Urinary bladder (tissue), 4 donors: ENCODE measurements around the gene SPPL3. TPM values are rescaled to one million over a fixed set of nuclear protein-coding genes. Genes with fewer than 3 reads are reported as not detected.

Experiments
- DNase-seq: peaks from one replicate; pipeline ENCODE4 v3.0.0-alpha.2; 2015; ENCODE audit errors: extremely low spot score
- H3K27ac ChIP-seq: one replicate; pipeline ENCODE4 v1.5.1; 2013; ENCODE audit warnings: low read depth, mild to moderate bottlenecking, moderate library complexity
- H3K36me3 ChIP-seq: one replicate; pipeline ENCODE4 v1.6.1; 2013; ENCODE audit warnings: mild to moderate bottlenecking, moderate library complexity; ENCODE audit not compliant: insufficient read depth
- H3K4me1 ChIP-seq: one replicate; pipeline ENCODE4 v1.6.1; 2013; ENCODE audit warnings: mild to moderate bottlenecking, moderate library complexity; ENCODE audit not compliant: insufficient read depth
- H3K4me3 ChIP-seq: one replicate; pipeline ENCODE4 v1.5.1; 2013; ENCODE audit warnings: low read depth, low read length
- WGBS: extraction: QIAGEN DNeasy Blood & Tissue Kit; methylation state at CpG from one replicate; pipeline ENCODE4 v1.1.7; 2013; 5-methylcytosine and 5-hydroxymethylcytosine counted together
- polyA plus RNA-seq: library from polyadenylated mRNA; stranded (reverse); fragments of 200-250 nt; gene quantifications from one replicate; pipeline ENCODE4 v1.2.3, GENCODE V29; 2013
- total RNA-seq: library from RNA; depleted of rRNA; stranded (reverse); fragments of >200 nt; gene quantifications from one replicate; pipeline ENCODE4 v1.2.3, GENCODE V29; 2014
- donor health status: healthy with polysubstance abuse.
- donor health status: healthy.

Gene SPPL3
- total and polyA plus RNA-seq, 2 donors, result 30.5 to 40.4 TPM

- 86% methylated on average over 7 of the region's 7 CpGs for WGBS
Observed at GRCh38 chr12:120774169-120774916, 129.8 kb downstream of the SPPL3 start.

GRCh38 chr12:120771097-120771496 lies 133.1 kb downstream of the SPPL3 start:
- Histone ChIP-seq H3K4me1 (no peaks in the 10 kb centered on the region), H3K4me3 (no peak overlapping the region), H3K36me3 (no peaks in the 10 kb centered on the region), H3K27ac (no peak overlapping the region)
- WGBS, result 87% methylated on average over 11 of the region's 11 CpGs
- no peak for DNase-seq

More at GRCh38 chr12:120774169-120774916, 129.8 kb downstream of the SPPL3 start:
- Histone ChIP-seq H3K27ac (no peak overlapping the region), H3K4me3 (no peak overlapping the region), H3K4me1 (no peaks in the 10 kb centered on the region), H3K36me3 (no peaks in the 10 kb centered on the region)
- DNase-seq, result no peak

DNA sequence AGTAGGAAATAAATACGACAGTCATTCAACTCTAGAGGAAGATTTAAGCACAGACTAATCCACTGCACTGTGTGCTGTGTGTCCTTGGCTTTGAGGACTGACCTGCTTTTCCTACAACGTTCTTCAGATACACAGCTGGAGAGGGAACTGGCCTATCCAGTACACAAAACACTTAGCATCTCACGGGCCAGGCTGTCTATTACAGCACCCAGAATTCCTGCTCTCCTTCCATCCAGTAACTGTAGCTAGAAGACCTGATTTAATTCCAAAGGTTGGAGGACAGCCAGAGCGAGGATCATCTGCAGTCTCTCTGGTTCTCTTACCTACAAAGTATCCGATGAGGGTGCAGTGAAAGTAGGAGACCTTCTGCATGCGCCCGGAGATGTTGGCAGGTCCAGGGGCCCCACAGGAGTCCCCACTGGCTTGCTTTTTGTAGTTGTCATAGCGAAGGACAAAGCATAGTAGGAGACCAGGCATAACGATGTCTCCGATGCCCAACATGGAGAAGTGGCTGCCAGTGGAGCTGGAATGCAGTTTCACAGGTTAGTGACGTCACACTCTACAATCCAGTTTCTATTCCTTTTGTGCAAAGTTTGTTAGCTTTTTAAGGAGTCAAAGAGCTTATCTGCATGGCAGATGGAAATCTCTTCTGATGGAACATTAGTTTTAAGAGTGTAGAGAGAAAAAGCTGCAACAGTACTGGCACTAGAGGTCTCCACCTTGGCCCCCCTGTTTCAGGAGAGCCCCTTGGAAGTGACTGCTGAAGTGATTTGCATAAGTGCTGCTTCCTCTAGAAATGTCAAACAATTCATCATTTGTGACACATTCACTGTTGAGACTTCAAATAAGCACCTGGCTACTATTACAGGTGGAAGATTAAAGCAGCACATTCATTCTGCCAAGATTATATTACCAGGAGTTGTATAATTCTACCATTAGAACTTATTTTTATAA lies 136.8 kb downstream of the SPPL3 start:
- DNase-seq, result no peak
- Histone ChIP-seq H3K27ac (no peak overlapping the region), H3K4me1 (no peaks in the 10 kb centered on the region), H3K4me3 (no peak overlapping the region), H3K36me3 (peaks cover 7% of the 10 kb centered on the region)
- 87% methylated on average over 11 of the region's 11 CpGs for WGBS

DNA sequence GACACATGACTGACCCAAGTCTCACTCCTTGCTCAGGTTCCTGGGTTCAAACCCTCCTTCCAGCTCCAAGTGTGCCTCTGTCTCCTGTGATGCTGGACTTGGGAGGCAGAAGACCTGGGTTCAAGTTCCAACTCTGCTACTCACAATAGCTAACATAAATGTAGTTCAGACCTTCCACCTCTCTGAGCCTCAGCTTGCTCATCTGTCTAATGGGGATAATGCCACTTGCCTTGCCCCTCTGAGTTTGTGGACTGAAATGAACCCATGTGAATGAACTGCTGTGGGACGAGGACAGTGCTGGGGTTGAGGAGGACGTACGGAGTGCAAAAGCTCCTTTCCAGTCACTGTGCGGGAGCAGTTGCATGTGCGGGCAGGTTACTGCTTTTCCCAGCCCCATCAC lies 137.6 kb downstream of the SPPL3 start:
- Histone ChIP-seq H3K27ac (no peak overlapping the region), H3K4me3 (no peak overlapping the region), H3K36me3 (peaks cover 7% of the 10 kb centered on the region), H3K4me1 (no peaks in the 10 kb centered on the region)
- 76% methylated on average over 5 of the region's 5 CpGs for WGBS
- DNase-seq, result no peak

- Histone ChIP-seq H3K27ac (no peak overlapping the region), H3K36me3 (peaks cover 7% of the 10 kb centered on the region), H3K4me1 (no peaks in the 10 kb centered on the region), H3K4me3 (no peak overlapping the region)
- no peak for DNase-seq
- 77% methylated on average over 9 of the region's 9 CpGs for WGBS
Observed at GRCh38 chr12:120764816-120765215, 139.3 kb downstream of the SPPL3 start.

GRCh38 chr12:120763250-120763649 lies 140.9 kb downstream of the SPPL3 start:
- no peak for DNase-seq
- H3K4me3 ChIP-seq, result no peak overlapping the region
- H3K36me3 ChIP-seq, result peaks cover 7% of the 10 kb centered on the region
- H3K27ac ChIP-seq, result no peak overlapping the region
- WGBS, result 77% methylated on average over 3 of the region's 3 CpGs
- no peaks in the 10 kb centered on the region for H3K4me1 ChIP-seq

- Histone ChIP-seq H3K36me3 (peaks cover 7% of the 10 kb centered on the region), H3K4me3 (no peak overlapping the region), H3K4me1 (no peaks in the 10 kb centered on the region), H3K27ac (no peak overlapping the region)
- DNase-seq, result no peak
- 51% methylated on average over 6 of the region's 6 CpGs for WGBS
Observed at GRCh38 chr12:120762086-120762485, 142.1 kb downstream of the SPPL3 start.

DNA sequence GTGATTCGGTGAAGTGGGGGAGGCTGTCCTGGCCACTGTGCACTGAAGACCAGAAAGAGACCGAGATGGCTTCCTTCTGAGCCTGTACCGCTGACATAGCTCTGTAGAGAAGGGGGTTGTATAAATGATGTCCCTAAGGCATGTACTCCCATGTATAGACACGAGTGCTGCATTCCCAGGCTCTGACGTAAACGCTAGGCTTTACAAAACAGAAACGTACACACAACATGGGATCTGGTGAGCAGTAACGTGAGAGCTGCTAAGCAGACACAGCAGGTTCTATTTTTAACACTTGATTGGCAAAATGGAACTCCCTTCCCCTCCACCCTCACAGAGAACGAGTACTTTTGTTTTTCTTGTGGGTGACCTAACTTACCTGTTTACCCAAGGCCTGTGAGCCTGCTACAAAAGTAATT lies 142.6 kb downstream of the SPPL3 start:
- WGBS, result 27% methylated on average over 9 of the region's 9 CpGs
- Histone ChIP-seq H3K4me3 (no peak overlapping the region), H3K27ac (no peak overlapping the region)

GRCh38 chr12:120760349-120761254 lies 143.6 kb downstream of the SPPL3 start:
- peaks cover 7% of the 10 kb centered on the region for H3K36me3 ChIP-seq

More for the DNA sequence above, 142.6 kb downstream of the SPPL3 start:
- DNase-seq, result peak; percentile 72
- Histone ChIP-seq H3K36me3 (peaks cover 7% of the 10 kb centered on the region), H3K4me1 (no peaks in the 10 kb centered on the region)

DNA sequence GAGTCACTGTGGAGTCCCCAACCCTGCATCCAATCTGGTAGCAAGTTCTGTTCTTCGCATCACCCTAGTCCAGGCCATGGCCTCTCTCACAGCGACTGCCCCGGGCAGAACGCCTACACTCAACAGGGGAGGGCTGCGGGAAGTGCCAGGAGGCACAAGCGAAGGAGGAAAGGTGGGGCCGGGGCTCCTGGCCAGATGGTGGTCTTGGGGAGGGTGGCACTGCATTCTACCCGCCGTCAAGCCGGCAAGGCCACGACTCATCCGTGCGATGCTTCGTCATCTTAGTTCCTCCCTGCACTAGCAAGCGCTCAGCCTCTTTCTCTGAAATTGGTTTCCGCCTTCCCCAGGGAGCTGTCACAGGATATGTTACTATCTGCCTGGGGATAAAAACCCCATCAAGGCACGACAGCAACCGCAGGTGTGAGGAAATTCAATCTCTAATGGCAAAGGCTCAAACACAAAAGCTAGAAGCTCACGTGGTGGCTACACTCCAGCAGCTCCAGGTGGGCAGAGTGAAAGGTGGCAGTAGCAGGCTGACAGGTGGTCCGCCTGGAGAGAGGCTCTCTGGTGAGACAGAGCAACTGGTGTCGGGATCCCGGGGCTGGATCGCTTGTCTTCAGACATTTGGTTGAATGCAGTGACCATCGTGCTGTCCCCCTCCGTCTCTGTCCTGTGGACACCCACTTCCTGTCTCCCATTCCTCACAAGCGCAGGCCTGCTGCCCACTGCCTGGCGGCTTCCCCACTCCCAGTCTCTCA lies 144.4 kb downstream of the SPPL3 start:
- H3K36me3 ChIP-seq, result peaks cover 7% of the 10 kb centered on the region
- WGBS, result 82% methylated on average over 27 of the region's 27 CpGs
- no peak overlapping the region for H3K27ac ChIP-seq
- no peak for DNase-seq
- H3K4me1 ChIP-seq, result no peaks in the 10 kb centered on the region
- no peak overlapping the region for H3K4me3 ChIP-seq

More at GRCh38 chr12:120760349-120761254, 143.6 kb downstream of the SPPL3 start:
- WGBS, result 91% methylated on average over 21 of the region's 21 CpGs
- DNase-seq, result peak; percentile 40
- H3K4me3 ChIP-seq, result no peak overlapping the region
- H3K27ac ChIP-seq, result no peak overlapping the region
- no peaks in the 10 kb centered on the region for H3K4me1 ChIP-seq

DNA sequence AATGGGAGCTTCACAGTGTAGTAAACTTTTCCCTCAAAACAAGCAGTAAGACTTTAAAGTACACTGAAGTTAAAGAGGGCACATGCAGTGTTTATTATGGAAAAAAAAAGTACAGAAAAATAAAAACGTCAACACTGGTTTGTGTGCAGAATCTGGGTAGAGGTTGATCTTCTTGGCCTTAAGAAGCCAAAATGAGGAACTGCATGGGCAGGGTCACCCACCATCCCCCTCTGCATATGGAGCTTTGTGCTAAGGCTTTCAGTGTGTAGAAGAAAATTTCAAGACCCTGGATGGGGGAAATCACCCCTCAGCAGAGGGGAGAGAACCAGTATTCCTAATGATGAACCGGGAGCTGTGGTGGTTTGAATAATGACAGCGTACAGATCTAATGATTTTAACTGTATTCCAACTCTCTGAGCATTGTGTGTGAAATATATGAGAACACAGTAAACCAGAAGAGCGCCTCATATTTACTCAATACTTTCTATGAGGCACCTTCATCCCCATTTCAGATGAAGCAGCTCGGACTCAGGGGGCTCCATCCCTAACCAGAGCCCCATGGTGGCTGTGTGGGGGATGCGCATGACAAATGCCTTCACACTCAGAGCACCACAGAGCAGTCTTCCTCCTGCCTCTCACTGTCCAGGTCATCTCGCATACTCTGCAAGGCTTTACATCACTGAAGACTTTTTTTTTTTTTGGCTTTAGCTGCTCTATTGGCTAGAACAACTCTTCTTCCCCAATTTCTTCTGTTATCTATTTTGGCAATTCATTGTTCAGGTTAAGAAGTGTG lies 145.2 kb downstream of the SPPL3 start:
- Histone ChIP-seq H3K4me1 (no peaks in the 10 kb centered on the region), H3K4me3 (no peak overlapping the region), H3K36me3 (peaks cover 7% of the 10 kb centered on the region), H3K27ac (no peak overlapping the region)
- no peak for DNase-seq
- 92% methylated on average over 7 of the region's 7 CpGs for WGBS

DNA sequence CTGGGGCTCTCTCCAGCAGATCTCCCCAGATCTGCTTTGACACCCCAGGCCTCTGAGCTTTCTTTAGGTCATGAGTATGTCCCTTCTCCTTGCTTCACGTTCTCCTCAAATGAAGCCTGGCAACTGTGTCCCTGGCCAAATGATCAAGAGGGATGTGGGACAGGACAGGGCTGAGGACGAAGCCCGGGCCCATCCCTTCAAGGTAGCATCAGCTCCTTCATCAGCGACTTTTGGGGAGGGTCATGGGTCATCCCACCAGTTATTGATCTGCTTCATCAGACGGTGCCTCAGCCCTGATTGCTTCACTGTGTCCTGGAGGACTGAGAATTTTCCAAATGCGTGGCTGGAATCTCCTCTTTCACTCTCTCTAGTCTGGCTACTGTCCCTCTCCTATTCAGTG lies 146.2 kb downstream of the SPPL3 start:
- no peak overlapping the region for H3K4me3 ChIP-seq
- no peaks in the 10 kb centered on the region for H3K4me1 ChIP-seq
- no peak overlapping the region for H3K27ac ChIP-seq
- no peak for DNase-seq
- WGBS, result 90% methylated on average over 6 of the region's 6 CpGs
- H3K36me3 ChIP-seq, result peaks cover 3% of the 10 kb centered on the region
